Activated B cell treated with CpG ODN at 0.5 μM for 24 hours (primary cell): ENCODE measurements around the gene COL9A1. TPM values are rescaled to one million over a fixed set of nuclear protein-coding genes. Genes with fewer than 3 reads are reported as not detected.

Source experiments
- ATAC-seq: fragments of 200-7000 bp; cut with Tn5 transposase; one replicate; pipeline ENCODE4 v1.10.0; 2021; ENCODE audit warnings: low read depth, mild to moderate bottlenecking, moderate library complexity
- CTCF ChIA-PET: fragments of 350-600 bp; sonication (Branson Sonifier 250); formaldehyde crosslinking; loops from one replicate; lab custom pipeline; 2021; ENCODE audit warnings: antibody characterized with exemption; lab: Charles Lee
- POLR2A ChIA-PET: fragments of 350-600 bp; sonication (Branson Sonifier 250); formaldehyde crosslinking; loops from one replicate; lab custom pipeline; 2021; ENCODE audit warnings: antibody characterized with exemption; lab: Charles Lee
- DNase-seq: peaks from one replicate; pipeline ENCODE4 v3.0.0; 2022
- H3K27ac Mint-ChIP-seq: one replicate; pipeline ENCODE4 v1.8.0; 2020; ENCODE audit warnings: mixed read lengths
- H3K27me3 Mint-ChIP-seq: one replicate; pipeline ENCODE4 v1.8.0; 2021; ENCODE audit warnings: mixed read lengths
- H3K36me3 Mint-ChIP-seq: one replicate; pipeline ENCODE4 v1.8.0; 2021; ENCODE audit warnings: low read depth, mixed read lengths
- H3K4me1 Mint-ChIP-seq: one replicate; pipeline ENCODE4 v1.8.0; 2021; ENCODE audit warnings: mixed read lengths
- H3K4me3 Mint-ChIP-seq: one replicate; pipeline ENCODE4 v1.8.0; 2020; ENCODE audit warnings: mild to moderate bottlenecking, mixed read lengths
- H3K9me3 Mint-ChIP-seq: one replicate; pipeline ENCODE4 v1.8.0; 2020; ENCODE audit warnings: mixed read lengths
- intact Hi-C: fragments of 100-400 bp; cut with micrococcal nuclease; formaldehyde crosslinking; loops from one replicate; pipeline ENCODE4 v1.15.1; 2024
- total RNA-seq: library from RNA; stranded (reverse); gene quantifications from 2 replicates; pipeline ENCODE4 v1.2.3, GENCODE V29; 2022
- TF ChIP-seq, protein P1 (sequence below): fragments of 200-600 bp; IDR thresholded peaks from one replicate; pipeline ENCODE4 v1.8.0; 2022; ENCODE audit warnings: antibody characterized with exemption, mild to moderate bottlenecking

The COL9A1 gene
- total RNA-seq, 1 donor from 2014 or later, result not detected

DNA sequence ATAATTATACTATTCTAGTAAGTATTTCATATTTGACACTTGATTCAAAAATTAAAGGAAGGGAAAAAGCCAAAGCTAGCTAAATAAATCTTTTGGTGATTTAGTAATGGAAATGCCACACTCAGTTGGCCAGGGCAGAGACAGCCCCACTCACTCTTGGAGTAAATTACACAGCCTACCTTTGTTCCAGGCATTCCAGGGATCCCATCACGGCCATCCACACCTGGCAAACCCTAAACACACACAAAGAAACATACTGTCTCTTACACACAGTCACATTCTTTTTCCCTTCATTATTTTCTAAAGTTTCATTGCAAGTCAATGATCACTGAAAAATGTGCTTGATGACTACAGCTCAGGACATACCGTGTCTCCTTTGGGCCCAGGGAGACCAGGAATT lies 48.1 kb downstream of the COL9A1 start:
- DNase-seq (no peak), ATAC-seq (no peak)
- POLR2A ChIA-PET, result no interaction called here
- TF ChIP-seq, protein P1, sequence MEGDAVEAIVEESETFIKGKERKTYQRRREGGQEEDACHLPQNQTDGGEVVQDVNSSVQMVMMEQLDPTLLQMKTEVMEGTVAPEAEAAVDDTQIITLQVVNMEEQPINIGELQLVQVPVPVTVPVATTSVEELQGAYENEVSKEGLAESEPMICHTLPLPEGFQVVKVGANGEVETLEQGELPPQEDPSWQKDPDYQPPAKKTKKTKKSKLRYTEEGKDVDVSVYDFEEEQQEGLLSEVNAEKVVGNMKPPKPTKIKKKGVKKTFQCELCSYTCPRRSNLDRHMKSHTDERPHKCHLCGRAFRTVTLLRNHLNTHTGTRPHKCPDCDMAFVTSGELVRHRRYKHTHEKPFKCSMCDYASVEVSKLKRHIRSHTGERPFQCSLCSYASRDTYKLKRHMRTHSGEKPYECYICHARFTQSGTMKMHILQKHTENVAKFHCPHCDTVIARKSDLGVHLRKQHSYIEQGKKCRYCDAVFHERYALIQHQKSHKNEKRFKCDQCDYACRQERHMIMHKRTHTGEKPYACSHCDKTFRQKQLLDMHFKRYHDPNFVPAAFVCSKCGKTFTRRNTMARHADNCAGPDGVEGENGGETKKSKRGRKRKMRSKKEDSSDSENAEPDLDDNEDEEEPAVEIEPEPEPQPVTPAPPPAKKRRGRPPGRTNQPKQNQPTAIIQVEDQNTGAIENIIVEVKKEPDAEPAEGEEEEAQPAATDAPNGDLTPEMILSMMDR, result no peak
- no peak overlapping the region for H3K4me3 Mint-ChIP-seq
- H3K9me3 Mint-ChIP-seq, result no peaks in the 10 kb centered on the region
- H3K36me3 Mint-ChIP-seq, result no peaks in the 10 kb centered on the region
- CTCF ChIA-PET, result no interaction called here
- no peak overlapping the region for H3K27ac Mint-ChIP-seq
- H3K27me3 Mint-ChIP-seq, result peaks cover 10% of the 10 kb centered on the region
- intact Hi-C loops, result no loop called here
- H3K4me1 Mint-ChIP-seq, result no peaks in the 10 kb centered on the region

DNA sequence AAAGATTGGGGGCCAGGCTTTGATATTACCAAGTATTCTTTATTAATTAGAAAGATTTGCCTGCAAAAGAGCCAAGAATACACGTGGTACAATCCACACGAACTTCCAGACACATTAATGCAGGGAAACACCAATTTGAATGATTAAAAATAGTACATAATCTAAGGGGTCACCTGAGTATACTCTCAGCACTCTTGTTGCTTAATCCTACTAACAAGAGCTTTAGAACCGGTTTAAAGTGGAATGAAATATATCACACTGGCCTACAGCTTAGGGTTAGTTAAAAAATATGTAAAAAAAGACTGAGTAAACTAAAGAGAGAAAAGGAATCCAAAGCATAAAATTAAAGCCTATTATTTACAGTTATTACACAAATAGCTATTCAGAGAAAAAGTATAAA lies 49.0 kb downstream of the COL9A1 start:
- no peaks in the 10 kb centered on the region for H3K9me3 Mint-ChIP-seq
- no peak overlapping the region for H3K27ac Mint-ChIP-seq
- H3K36me3 Mint-ChIP-seq, result no peaks in the 10 kb centered on the region
- H3K27me3 Mint-ChIP-seq, result peaks cover 7% of the 10 kb centered on the region
- intact Hi-C loops, result no loop called here
- POLR2A ChIA-PET, result no interaction called here
- H3K4me1 Mint-ChIP-seq, result no peaks in the 10 kb centered on the region
- TF ChIP-seq, protein P1, result no peak
- CTCF ChIA-PET, result no interaction called here
- ATAC-seq, result no peak
- no peak for DNase-seq
- H3K4me3 Mint-ChIP-seq, result no peak overlapping the region

DNA sequence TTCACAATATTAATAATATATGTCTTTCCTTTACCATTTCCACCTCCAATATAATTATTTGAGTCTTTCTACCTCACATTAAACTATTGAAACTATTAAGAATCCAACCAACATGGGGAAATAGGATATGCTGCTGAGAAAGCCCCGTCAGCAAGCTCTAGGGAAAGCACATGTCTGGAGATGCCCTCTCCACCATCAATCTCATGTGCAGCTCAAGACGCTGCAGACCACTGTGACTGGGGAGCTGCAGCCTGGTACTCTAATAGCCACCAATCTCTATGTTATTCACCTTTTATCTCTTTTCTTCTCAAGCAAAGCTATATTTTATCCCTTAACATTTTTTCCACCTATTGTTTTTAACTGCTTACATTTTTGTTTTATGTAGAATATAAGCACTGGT lies 50.3 kb downstream of the COL9A1 start:
- Mint-ChIP-seq H3K27me3 (peaks cover 11% of the 10 kb centered on the region), H3K4me1 (no peaks in the 10 kb centered on the region), H3K4me3 (no peak overlapping the region), H3K36me3 (no peaks in the 10 kb centered on the region), H3K9me3 (no peaks in the 10 kb centered on the region), H3K27ac (no peak overlapping the region)
- TF ChIP-seq, protein P1, result no peak
- no peak for ATAC-seq
- POLR2A ChIA-PET, result no interaction called here
- no peak for DNase-seq
- CTCF ChIA-PET, result no interaction called here
- intact Hi-C loops, result no loop called here

DNA sequence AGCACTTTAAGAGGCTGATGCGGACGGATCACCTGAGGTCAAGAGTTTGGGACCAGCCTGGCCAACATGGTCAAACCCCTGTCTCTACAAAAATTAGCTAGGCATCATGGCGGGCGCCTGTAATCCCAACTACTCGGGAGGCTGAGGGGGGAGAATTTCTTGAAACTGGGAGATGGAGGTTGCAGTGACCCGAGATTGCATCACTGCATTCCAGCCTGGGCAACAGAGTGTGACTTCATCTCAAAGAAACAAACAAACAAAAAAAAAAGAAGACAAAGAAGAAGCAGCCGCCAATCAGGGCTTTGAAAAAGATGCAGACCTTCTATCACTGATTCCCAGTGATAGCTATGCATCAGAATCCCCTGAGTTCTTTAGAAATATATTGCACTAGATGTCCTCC lies 56.8 kb downstream of the COL9A1 start:
- POLR2A ChIA-PET, result no interaction called here
- CTCF ChIA-PET, result no interaction called here
- DNase-seq (no peak), ATAC-seq (no peak)
- Mint-ChIP-seq H3K9me3 (no peaks in the 10 kb centered on the region), H3K27me3 (peaks cover 4% of the 10 kb centered on the region), H3K4me3 (no peak overlapping the region), H3K4me1 (no peaks in the 10 kb centered on the region), H3K27ac (no peak overlapping the region), H3K36me3 (no peaks in the 10 kb centered on the region)
- TF ChIP-seq, protein P1, result no peak
- intact Hi-C loops, result no loop called here

DNA sequence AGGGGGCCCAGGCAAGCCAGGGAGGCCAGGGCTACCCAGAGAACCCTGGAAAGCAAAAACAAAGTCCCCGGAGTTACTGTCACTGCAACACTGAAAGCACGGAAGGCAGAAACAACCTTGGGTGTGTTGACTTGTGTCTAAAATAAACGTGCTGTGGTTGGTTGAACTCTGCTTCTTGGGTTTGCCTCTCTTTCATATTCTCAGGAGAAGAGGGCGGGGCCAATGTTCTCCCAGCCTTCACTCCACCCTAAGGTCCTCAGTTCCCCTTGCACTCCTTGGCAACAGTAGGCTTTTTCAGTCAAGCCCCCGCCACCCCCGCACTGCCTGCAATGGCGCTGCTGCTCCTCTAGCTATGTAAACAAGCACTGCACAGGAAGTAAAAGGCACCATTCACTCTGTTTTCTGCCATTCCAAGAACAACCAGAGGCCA lies 60.9 kb downstream of the COL9A1 start:
- ATAC-seq (no peak), DNase-seq (no peak)
- H3K9me3 Mint-ChIP-seq, result no peaks in the 10 kb centered on the region
- TF ChIP-seq, protein P1, result no peak
- H3K4me1 Mint-ChIP-seq, result no peaks in the 10 kb centered on the region
- CTCF ChIA-PET, result interaction anchor here (1.0 kb wide), 1 partner anchor 21 kb away, joined by 4 read pairs; no protein-coding TSS in a partner anchor
- H3K4me3 Mint-ChIP-seq, result no peak overlapping the region
- peaks cover 6% of the 10 kb centered on the region for H3K27me3 Mint-ChIP-seq
- H3K27ac Mint-ChIP-seq, result no peak overlapping the region
- intact Hi-C loops, result no loop called here
- H3K36me3 Mint-ChIP-seq, result no peaks in the 10 kb centered on the region
- POLR2A ChIA-PET, result no interaction called here
